GM21529 (cell line): ENCODE data around the gene CCL5.

Experiments
- ATAC-seq: cut with Tn5 transposase; IDR thresholded peaks from one replicate; pipeline ENCODE4 v1.9.1; 2021; ENCODE audit not compliant: unreplicated experiment

Gene CCL5

DNA sequence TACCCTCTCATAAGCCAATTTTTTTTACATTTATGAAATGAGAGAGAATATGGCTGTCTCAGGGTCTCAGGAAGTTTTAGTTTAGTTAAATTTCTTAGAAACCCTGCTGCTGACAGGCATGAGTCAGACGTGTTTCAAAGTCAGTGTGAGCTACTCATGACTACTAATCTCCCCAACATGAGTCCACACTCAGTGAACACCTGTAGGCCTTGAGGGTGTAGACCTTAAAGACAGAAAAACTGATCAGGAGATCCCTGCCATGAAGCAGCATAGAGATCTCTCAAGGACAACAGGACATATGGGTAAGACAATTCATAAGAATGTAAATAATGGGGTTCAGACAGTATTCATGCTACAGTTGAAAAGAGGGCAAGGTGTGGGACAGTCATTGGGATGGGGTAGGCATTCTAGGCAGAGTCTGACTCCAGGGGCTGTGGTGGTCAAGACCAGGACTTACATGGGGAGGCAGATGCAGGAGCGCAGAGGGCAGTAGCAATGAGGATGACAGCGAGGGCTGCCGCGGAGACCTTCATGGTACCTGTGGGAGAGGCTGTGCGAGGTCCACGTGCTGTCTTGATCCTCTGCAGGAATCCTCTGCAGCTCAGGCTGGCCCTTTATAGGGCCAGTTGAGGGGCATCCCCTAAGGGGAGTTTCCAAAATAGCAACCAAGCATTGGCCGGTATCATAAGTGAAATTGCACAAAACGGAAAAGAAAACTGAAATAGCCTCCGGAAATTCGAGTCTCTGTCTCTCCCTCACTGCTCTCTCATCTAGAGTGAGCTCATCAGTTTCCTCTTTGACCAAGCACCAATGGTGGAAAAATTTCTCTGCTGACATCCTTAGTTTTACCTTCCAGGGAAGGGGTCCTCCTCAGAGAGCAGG, at the start of gene CCL5:
TSS of gene CCL5 (minus strand) at position 588 of the 882 bp plus-strand sequence.
- ATAC-seq, result peak; percentile 89

DNA sequence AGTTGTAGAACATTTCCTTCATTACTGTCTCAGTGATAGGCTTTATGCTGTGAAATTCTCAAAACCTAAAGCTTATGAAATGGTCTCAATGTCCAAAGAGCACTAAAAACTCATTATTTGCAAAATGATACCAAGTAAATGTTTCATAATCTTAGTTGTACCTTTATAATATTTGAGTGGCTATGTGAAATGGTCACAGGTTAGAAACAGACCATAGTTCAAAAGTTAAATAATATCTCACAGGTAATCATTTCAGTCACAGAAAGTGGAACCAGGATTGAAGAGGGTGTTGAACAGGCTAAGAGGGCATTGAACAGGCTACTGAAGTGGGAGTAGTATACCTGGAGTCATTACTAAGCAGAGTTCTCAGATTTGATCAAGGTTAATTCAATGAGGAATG, 47.6 kb upstream of the CCL5 start:
- no peak for ATAC-seq

DNA sequence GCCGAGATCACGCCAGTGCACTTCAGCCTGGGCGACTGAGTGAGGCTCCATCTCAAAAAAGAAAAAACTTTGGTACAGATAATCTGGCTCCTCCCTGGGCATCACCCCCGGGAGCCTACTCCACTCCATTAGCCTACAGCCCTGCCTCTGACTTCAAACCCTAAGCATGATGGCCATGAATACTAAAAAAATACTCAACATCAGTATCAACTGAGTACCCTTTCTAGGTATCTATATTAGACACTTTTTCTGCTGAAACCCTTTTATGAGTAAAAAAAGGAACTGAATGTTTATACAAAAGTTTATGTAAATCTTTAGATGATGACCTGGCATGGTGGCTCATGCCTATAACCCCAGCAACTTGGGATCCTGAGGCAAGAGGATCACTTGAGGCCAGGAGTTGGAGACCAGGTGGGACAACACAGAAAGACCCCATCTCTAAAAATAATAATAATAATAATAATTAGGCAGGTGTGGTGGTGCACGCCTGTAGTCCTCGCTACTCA, 43.5 kb upstream of the CCL5 start:
- ATAC-seq, result no peak

DNA sequence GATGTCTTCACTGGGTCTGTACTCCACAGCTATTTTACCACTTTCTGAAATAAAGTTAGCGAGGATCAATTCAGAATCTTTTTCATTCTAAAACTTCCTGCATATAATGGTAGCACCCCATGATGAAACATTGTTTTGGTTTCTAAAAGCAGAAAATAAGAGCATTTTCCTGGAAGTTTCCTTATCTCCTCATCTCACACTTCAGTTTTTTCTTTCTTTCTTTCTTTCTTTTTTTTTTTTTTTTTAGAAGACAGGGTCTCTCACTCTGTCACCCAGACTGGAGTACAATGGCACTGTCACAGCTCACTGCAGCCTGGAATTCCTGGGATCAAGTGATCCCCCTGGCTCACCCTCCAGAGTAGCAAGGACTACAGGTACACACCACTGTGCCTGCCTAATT, 40.1 kb upstream of the CCL5 start:
- no peak for ATAC-seq

DNA sequence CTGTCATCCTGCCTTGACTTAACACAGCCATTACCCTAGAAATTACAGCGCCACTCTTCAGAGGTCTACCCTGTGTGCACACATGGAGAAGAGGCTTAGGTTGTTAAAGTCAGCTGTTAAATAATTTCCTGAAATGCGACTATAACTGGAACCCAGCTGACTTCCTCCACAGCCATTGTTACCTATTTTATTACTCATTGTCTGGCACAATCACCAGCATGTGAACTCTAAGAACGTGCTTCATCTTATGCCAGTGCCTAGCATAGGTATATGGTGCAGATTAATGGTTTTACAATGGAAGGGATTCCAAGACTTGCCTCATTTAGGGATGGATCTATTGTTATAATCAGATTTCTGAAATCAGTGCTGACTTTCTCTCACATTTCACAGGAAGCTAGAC, 38.5 kb upstream of the CCL5 start:
- ATAC-seq, result no peak

DNA sequence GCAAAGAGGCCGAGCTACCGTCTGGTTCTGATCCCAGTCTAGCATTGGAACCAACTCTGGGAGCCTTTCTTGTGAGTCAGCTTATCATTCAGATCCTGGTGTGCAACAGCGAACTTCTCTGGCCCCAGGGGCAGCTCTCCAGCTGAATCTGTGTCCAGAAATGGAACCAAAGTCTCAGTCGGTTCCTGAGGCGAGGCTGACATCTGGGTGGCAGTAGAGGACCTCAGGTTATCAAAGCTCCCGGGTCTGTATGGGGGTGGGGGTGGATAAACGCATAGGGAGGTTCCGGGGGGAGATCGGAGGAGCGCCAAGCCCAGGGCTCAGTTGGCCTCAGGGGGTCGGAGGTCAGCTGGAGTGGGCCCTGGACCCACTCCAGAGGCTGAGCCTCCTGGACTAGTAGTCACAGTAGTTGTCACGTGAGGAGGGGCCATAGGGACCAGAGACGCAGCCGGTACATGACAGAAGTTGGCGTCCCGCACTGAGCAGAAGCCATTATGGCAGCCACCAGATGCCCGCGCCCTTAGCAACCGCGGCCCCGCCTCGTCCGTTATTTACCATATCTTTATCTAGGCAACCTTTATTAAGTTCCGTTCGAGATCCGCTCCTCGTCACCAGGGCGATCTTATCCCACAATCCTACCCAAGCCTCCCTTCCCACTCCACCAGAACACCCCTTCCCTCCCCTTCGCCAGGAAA, 37.5 kb upstream of the CCL5 start:
- no peak for ATAC-seq

DNA sequence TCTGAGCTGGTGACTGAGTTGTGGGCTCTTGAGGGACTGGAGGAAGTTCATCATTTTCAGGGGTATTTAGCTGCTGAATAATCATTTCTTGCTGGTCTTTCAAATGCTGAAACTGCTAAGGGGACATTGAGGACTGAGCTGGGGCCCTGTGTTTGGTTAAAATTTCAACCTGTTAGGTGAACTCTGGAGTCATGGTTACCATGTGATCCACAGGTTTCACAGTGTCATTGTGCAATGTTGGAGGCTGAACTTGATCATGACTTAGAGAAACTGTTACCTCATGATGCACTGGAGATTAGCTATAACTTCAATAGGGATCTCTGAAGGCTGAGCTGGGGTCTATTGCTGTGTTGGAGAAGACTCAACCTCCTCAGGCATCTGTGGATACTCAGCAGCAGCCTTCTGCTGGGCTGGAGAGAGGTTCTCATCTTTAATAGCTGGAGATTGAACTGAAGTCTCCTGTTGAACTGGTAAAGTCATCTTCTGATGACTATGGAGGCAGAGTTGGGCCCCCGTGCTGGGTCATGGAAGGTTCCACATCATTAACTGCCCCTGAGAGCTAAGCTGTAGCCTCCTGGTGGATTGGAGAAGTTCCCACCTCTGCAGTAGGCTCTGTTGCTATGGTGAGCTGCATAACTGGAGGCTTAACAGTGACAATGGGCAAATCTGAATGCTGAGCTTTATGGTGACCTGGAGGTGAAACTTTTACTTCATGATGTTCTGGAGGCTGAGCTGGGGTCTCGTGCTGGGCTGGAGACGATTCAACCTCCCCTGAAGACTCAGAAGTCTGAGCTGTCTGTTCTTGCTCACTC, 35.2 kb upstream of the CCL5 start:
- no peak for ATAC-seq

DNA sequence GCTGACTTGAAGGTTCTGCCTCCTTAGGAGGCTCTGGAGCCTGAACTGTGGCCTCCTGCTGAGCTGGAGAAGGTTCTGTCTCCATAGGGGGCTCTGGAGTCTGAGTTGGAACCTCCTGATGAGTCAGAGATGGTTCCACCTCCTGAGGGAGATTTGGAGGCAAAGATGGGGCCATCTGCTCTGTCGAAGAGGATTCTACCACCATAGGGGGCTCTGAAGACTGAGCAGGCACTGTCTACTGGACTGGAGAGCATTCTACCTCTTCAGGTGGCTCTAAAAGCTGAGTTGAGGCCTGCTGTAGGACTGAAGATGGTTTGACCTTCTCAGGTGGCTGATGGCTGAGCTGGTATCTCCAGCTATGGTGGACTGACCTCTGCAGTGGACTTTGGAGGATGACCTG, 34.2 kb upstream of the CCL5 start:
- no peak for ATAC-seq

DNA sequence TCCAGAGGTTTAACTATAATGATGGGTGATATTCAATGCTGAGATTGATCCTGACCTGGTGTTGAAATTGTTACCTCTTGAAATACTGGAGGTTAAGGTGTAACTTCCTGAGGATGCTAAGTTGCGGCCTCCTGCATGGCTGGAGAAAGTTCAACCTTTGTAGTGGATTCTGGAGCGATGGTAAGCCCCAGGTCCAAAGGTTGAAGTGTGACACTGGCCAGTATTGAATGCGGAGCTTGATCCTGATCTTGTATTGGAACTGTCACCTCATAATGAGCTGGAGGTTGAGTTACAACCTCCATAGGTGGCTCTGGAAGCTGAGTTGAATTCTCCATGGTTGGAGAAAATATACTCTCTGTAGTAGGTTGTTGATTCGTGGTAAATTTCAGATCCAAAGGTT, 33.4 kb upstream of the CCL5 start:
- no peak for ATAC-seq

DNA sequence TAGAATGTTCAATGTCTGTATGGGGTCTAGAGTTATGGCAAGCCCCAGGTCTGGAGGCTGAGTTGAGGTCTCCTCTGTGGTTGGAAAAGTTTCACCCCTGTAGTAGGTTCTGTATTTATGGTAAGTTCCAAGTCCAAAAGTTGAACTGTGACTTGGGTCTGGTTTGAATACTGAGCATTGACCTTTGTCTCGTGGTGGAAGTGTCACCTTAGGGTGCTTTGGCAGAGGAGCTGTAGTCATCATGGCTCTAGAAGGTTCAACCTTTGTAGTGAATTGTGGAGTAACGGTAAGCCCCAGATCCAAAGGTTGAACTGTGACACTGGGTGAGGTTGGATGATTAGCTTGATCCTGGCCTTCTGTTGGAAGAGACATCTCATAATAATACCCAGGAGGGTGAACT, 32.8 kb upstream of the CCL5 start:
- no peak for ATAC-seq

DNA sequence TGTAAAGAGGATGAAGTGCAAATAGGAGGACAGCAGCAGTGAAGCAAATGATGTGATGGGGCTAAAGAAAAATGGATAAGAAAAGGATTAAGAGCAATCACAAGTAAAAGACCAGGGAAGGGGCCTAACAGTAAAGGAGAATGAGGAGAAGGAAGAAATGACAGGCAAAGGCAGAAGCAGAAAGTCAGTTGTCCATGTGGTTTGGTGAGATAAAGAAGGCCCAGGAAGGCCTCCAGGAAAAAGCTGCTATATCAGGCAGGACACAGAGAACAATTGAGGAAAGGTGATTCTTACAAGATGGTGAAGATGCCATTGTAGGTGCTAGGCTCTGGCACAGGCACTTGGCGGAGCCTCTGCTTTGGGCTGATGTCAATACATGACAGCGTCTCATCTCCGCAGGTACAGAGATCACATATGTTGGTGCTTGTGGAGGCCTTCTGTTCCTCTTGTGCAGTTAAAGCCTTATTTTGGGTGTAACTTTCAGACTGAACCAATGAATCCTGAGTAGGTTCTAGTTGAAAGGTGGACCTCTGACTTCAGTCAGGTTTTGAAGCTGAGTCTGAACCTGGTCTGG, 32.3 kb upstream of the CCL5 start:
- no peak for ATAC-seq

DNA sequence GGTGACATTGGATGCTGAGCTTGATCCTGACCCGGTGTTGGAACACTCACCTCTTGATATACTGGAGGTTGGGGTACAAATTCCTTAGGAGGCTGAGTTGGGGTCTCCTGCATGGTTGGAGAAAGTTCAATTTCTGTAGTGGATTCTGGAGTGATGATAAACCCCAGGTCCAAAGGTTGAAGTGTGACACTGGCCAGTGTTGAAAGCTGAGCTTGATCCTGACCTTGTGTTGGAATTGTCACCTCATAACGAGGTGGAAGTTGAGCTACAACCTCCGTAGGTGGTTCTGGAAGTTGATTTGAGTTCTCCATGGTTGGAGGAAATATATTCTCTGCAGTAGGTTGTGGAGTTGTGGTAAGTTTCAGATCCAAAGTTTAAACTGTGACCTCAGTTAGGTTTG, 29.2 kb upstream of the CCL5 start:
- no peak for ATAC-seq

DNA sequence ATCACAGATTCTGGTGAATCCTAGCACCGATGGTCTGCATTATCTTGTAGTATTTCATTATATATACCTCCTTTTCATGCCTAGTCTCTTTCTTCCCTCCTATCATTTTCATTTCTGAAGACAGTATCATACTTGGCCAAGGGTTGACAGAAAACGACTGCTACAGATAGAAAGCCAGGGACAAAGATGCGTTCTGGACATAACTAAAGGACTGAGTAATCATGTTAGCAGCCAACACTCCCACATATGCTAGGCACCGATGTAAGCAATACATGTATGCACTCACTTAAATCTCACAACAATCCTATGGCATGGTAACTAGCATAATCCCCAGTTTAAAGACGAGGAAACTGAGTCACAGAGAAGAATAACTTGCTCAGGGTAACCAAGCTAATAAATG, 27.5 kb upstream of the CCL5 start:
- no peak for ATAC-seq

DNA sequence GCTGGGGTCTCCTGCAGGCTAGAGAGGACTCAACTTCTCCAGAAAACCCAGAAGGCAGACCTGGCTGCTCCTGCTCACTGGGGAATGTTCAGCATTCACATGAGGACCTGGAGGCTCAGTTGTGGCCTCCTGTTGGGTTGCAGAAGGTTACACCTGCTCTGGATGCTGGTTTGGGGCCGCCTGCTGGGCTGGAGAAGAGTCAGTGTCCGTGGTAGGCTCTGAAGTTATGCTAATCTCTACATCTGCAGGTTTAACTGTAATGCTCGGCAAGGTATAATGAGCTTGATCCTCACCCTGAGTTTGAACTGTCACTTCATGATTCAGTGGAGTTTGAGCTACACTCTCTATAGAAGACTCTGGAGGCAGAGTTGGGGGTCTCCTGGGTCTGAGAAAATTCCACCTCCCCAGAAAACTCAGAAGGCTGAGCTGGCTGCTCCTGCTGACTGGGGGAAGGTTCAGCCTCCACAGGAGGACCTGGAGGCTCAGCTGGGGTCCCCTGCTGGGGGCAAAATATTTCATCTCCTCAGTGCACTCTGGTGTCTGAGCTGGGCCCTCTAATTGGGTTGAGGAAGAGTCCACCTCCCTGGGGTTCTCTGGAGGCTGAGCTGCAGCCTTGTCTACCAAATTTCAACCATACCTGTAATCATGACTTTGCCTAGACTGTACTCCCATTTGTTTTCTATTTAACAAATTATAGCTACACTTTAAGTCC, 26.9 kb upstream of the CCL5 start:
- no peak for ATAC-seq

DNA sequence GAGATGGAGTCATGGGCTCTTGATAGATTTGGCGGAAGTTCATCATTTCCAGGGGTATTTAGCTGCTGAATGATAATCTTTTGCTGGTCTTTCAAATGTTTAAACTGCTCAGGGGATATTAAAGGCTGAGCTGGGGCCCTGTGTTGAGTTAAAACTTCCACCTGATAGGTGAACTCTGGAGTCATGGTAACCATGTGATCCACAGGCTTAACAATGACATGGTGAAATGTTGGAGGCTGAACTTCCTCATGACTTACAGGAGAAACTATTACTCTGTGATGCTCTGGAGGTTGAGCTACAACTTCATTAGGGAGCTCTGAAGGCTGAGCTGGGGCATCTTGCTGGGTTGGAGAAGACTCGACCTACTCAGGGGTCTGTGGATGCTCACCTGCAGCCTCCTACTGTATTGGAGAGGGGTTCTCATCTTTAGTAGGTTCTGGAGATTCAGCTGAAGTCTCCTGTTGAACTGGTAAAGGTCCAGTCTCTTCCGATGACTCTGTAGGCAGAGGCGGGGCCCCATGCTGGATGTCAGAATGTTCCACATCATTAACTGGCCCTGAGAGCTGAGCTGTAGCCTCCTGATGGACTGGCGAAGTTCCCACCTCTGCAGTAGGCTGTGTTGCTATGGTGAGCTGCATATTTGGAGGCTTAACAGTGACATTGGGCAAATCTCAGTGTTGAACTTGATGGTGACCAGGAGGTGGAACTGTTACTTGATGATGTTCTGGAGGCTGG, 26.2 kb upstream of the CCL5 start:
- no peak for ATAC-seq

DNA sequence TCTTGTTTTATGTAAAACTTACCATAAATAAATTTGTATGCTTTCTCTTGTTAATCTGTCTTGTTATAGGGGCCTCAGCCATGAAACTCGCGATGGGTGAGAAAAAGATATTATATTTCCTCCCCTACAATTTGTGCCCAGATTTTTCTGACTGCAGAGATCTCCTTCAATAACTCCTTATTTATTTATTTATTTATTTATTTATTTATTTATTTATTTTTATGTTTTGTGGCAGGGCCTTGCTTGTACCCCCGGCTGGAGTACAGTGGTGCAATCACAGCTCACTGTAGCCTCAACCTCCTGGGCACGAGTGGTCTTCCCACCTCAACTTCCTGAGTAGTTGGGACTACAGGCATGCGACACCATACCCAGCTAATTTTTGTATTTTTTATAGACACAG, 23.3 kb upstream of the CCL5 start:
- no peak for ATAC-seq

DNA sequence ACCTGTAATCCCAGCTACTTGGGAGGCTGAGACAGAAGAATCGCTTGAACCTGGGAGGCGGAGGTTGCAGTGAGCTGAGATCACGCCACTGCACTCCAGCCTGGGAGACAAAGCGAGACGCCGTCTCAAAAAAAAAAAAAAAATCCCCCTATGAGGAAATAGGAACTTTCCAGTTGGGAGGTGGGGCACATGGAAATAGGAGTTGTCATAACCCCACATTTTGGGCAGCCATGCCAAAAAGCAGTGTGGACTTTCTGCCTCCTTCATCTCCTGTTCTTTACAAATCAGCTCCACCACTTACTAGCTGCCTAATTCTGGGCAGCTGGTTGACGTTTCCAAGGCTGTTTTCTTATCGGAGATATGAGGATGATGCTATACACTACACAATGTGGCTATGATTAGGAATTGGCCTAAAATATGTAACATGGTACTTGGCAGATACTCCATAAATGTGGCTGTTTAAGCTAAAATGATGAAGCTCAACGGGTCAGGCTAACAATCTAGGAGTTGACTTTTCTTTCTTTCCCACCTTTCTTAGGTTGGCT, 21.5 kb upstream of the CCL5 start:
- no peak for ATAC-seq

DNA sequence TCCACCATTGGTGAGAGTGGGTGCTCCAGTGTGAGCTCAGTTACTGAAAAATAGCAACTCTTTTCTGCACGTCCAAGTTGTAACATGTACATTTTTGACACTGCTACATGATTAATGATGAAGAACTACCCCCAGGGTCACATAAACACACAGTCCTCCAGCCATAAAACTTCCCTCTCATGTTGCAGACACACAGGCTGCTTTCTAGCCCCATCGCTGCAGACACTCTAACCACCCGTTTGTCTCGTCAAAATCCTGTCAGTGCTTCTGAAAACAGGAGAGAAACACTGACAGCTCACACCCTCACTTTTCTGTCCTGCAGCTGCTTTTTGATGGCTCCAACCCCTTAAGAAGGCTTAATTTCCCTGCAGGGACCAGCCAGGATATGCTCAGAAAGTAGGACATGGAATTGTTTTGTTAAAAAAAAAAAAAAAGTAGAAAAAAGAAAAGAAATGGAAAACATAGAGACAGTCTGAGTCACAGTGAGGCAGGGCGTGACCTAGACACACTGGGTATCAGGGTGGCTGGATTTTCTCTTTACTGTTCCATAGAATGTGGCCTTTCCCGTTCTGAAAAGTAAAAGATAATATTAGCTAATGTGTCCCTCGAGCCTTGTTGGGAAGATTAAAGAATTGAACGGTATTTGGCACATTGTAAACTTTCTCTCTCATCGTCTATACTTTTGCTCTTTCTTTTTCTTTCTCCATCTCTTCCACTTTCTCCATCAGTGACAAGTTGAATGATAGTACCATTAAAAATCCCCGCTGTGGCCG, 20.7 kb upstream of the CCL5 start:
- no peak for ATAC-seq

DNA sequence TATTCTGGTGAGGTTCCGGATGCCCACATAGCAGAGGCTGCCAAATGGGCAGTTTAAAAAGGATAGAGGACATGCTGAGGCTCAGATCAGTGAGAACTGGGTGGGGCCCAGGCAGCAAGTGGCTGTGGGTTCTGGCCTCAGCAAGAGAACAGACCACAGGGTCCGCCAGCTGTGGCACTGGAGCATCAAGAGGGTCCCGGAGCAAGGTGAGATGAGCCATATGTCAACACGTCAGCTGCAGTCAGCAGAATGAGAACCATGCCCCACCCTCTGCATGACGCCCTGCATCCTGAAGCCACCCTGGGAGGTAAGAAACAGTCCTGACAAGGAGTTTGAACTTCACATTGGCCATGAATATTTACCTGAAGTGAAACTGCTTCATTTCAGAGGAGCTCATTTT, 20.1 kb upstream of the CCL5 start:
- no peak for ATAC-seq
